Measurements from ENCODE around the gene SDC1.

SDC1 gene

GRCh38 chr2:20173496-20174402, 51.2 kb downstream of the SDC1 start:
- no peak overlapping the region for H3K4me3 ChIP-seq (ENCODE audit: low read depth, low read length)
- no peak for DNase-seq (ENCODE audit: low read depth)
- no peak for TF ChIP-seq CTCF (IDR thresholded peaks at IDR 0.05; ENCODE audit: control insufficient read depth, extremely low read depth, insufficient read depth)

GRCh38 chr2:20173064-20173463, 51.9 kb downstream of the SDC1 start:
- H3K4me3 ChIP-seq (ENCODE audit: low read depth, low read length) = no peak overlapping the region
- DNase-seq (ENCODE audit: low read depth) = no peak
- no peak for TF ChIP-seq CTCF (IDR thresholded peaks at IDR 0.05; ENCODE audit: control insufficient read depth, extremely low read depth, insufficient read depth)

GRCh38 chr2:20172273-20173055, 52.5 kb downstream of the SDC1 start:
- no peak for TF ChIP-seq CTCF (IDR thresholded peaks at IDR 0.05; ENCODE audit: control insufficient read depth, extremely low read depth, insufficient read depth)
- H3K4me3 ChIP-seq (ENCODE audit: low read depth, low read length) = no peak overlapping the region
- no peak for DNase-seq (ENCODE audit: low read depth)

- TF ChIP-seq CTCF (IDR thresholded peaks at IDR 0.05; ENCODE audit: control insufficient read depth, extremely low read depth, insufficient read depth) = no peak
- no peak overlapping the region for H3K4me3 ChIP-seq (ENCODE audit: low read depth, low read length)
- DNase-seq (ENCODE audit: low read depth) = no peak
These were observed 53.4 kb downstream of the SDC1 start for GRCh38 chr2:20171445-20171977.

- H3K4me3 ChIP-seq (ENCODE audit: low read depth, low read length) = no peak overlapping the region
- DNase-seq (ENCODE audit: low read depth) = no peak
- no peak for TF ChIP-seq CTCF (IDR thresholded peaks at IDR 0.05; ENCODE audit: control insufficient read depth, extremely low read depth, insufficient read depth)
These were observed 54.2 kb downstream of the SDC1 start for GRCh38 chr2:20170704-20171250.

- no peak for DNase-seq (ENCODE audit: low read depth)
- no peak for TF ChIP-seq CTCF (IDR thresholded peaks at IDR 0.05; ENCODE audit: control insufficient read depth, extremely low read depth, insufficient read depth)
- H3K4me3 ChIP-seq (ENCODE audit: low read depth, low read length) = no peak overlapping the region
These were observed 54.9 kb downstream of the SDC1 start for GRCh38 chr2:20169796-20170703.
